AG10803 (cell line): ENCODE results near the gene PPP1R3G.

ENCODE experiments used
- DNase-seq: peaks from one replicate; pipeline ENCODE4 v3.0.0; 2010; ENCODE audit warnings: low read depth
- H3K4me3 ChIP-seq: 2 replicates; pipeline ENCODE4 v1.5.1; 2011; ENCODE audit warnings: mild to moderate bottlenecking, low read length, control low read depth
- CTCF ChIP-seq: conservative IDR thresholded peaks from 2 replicates; pipeline ENCODE4 v1.5.1; 2011; ENCODE audit warnings: mild to moderate bottlenecking, low read length, control low read depth, inconsistent platforms

Gene PPP1R3G

GRCh38 chr6:5086294-5086890 is 1.3 kb downstream of the PPP1R3G start:
- no peak for DNase-seq
- no peak overlapping the region for H3K4me3 ChIP-seq
- TF ChIP-seq CTCF, result no peak

GRCh38 chr6:5087389-5087788 is 2.2 kb downstream of the PPP1R3G start:
- no peak for TF ChIP-seq CTCF
- no peak for DNase-seq
- H3K4me3 ChIP-seq, result no peak overlapping the region

GRCh38 chr6:5088780-5089179 is 3.6 kb downstream of the PPP1R3G start:
- no peak for DNase-seq
- H3K4me3 ChIP-seq, result no peak overlapping the region
- no peak for TF ChIP-seq CTCF

- DNase-seq, result no peak
- no peak overlapping the region for H3K4me3 ChIP-seq
- no peak for TF ChIP-seq CTCF
Measured at GRCh38 chr6:5089481-5090438, 4.6 kb downstream of the PPP1R3G start.

- no peak for TF ChIP-seq CTCF
- no peak overlapping the region for H3K4me3 ChIP-seq
- DNase-seq, result no peak
Measured at GRCh38 chr6:5090603-5091002, 5.5 kb downstream of the PPP1R3G start.

- TF ChIP-seq CTCF, result no peak
- no peak overlapping the region for H3K4me3 ChIP-seq
- no peak for DNase-seq
Measured at GRCh38 chr6:5091210-5092069, 6.3 kb downstream of the PPP1R3G start.
